SU-DHL-6 (cell line): ENCODE measurements around the gene GJC3.

ENCODE experiments used
- CTCF ChIP-seq: fragments of 200-600 bp; sonication (generic); IDR thresholded peaks from one replicate; pipeline ENCODE4 v1.5.1; 2017; ENCODE audit warnings: antibody characterized with exemption, mild to moderate bottlenecking, low read length, moderate library complexity; ENCODE audit not compliant: insufficient read depth, poor library complexity, severe bottlenecking
- EZH2phosphoT487 ChIP-seq: fragments of 200-600 bp; sonication (generic), shearing (Covaris generic); conservative IDR thresholded peaks from 2 replicates; pipeline ENCODE4 v1.6.1; 2018; ENCODE audit warnings: mild to moderate bottlenecking, antibody characterized with exemption, low read length, moderate library complexity, mixed read lengths

- TF ChIP-seq CTCF (no peak), EZH2phosphoT487 (no peak)
Measured at GRCh38 chr7:99928188-99928587, 1.2 kb downstream of the GJC3 start.
